PC-9 (cell line): ENCODE data around the gene MACROD2.

Experiments used
- EZH2 ChIP-seq: fragments of 200-600 bp; sonication (generic); IDR thresholded peaks from 2 replicates; pipeline ENCODE4 v1.8.0; 2017; ENCODE audit warnings: antibody characterized with exemption, low read depth
- TF ChIP-seq, protein P1 (sequence below): fragments of 200-600 bp; sonication (generic); conservative IDR thresholded peaks from 2 replicates; pipeline ENCODE4 v1.6.1; 2017; ENCODE audit warnings: mixed run types, antibody characterized with exemption, mild to moderate bottlenecking, moderate library complexity

DNA sequence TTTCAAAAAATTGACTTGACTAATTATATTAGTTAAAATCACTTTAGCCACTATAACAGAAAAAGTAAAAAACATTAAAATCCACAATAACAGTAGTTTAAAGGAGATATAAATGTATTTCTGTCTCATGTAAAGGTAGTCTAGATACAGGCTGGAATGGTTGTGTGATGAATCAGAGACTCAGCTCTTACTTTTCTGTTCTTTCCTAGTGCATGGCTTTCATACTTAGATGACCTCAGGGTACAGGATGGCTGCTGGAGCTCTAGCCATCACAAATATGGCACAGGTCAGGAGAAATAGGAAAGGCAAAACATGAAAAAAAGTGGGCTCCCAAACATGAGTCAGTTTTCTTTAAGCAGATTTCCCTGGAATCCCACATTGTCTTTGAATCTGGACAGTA is 499.8 kb downstream of the MACROD2 start:
- TF ChIP-seq, protein P1, sequence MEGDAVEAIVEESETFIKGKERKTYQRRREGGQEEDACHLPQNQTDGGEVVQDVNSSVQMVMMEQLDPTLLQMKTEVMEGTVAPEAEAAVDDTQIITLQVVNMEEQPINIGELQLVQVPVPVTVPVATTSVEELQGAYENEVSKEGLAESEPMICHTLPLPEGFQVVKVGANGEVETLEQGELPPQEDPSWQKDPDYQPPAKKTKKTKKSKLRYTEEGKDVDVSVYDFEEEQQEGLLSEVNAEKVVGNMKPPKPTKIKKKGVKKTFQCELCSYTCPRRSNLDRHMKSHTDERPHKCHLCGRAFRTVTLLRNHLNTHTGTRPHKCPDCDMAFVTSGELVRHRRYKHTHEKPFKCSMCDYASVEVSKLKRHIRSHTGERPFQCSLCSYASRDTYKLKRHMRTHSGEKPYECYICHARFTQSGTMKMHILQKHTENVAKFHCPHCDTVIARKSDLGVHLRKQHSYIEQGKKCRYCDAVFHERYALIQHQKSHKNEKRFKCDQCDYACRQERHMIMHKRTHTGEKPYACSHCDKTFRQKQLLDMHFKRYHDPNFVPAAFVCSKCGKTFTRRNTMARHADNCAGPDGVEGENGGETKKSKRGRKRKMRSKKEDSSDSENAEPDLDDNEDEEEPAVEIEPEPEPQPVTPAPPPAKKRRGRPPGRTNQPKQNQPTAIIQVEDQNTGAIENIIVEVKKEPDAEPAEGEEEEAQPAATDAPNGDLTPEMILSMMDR, result no peak
- no peak for TF ChIP-seq EZH2
